ENCODE data around the gene PMS1. TPM values are rescaled to one million over a fixed set of nuclear protein-coding genes. Genes with fewer than 3 reads are reported as not detected.
A peak's percentile ranks its signal among the peaks of the same experiment; 100 is the strongest.

The PMS1 gene
- total and polyA plus RNA-seq, 2 donors (not counting 1 experiment from before 2014, with no cell fraction given): 14.9 to 44.2 TPM

DNA sequence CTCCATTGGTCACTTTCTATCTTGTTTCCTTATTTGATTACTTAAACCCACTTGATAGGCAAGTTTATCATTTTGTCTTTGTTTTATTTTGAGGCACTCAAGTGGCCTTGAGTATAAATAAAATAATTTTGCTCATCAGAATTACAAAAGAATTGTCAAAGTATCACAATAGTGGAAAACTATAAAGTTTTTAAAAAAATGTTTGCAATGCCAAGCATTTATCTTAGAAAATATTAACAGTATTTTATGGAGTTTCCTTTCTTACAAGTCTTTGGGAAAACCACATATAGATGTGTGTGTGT lies 14.7 kb downstream of the PMS1 start:
- Histone ChIP-seq H3K36me3 (replicated peaks in 1 of 2; ENCODE audit: control extremely low read depth in 1 of 2, control insufficient read depth in 1 of 2, extremely low read depth in 1 of 2, insufficient read depth in 2 of 2, low read length in 1 of 2) (peaks cover 0 to 29% of the 10 kb centered on the region in 2 experiments), H3K9me3 (ENCODE audit: control extremely low read depth in 1 of 3, control insufficient read depth in 2 of 3, insufficient read depth in 1 of 3, low read length in 2 of 3) (no peaks in the 10 kb centered on the region), H3K4me1 (ENCODE audit: control insufficient read depth in 2 of 2, insufficient read depth in 2 of 2, low read length in 2 of 2) (no peaks in the 10 kb centered on the region), H4K20me1 (ENCODE audit: control insufficient read depth, insufficient read depth, low read length, poor library complexity, severe bottlenecking) (no peaks in the 10 kb centered on the region), H2AFZ (ENCODE audit: insufficient read depth, low read depth, low read length, poor library complexity, severe bottlenecking) (no peak overlapping the region), H3K4me2 (replicated peaks; ENCODE audit: low read depth, low read length, poor library complexity, severe bottlenecking) (no peak overlapping the region), H3K27ac (ENCODE audit: low read length in 2 of 2) (no peak overlapping the region), H3K79me2 (ENCODE audit: control insufficient read depth, insufficient read depth, low read length) (no peaks in the 10 kb centered on the region), H3K9ac (ENCODE audit: low read length) (no peak overlapping the region), H3K27me3 (replicated peaks in 1 of 4; ENCODE audit: control extremely low read depth in 1 of 4, control insufficient read depth in 3 of 4, insufficient read depth in 4 of 4, low read length in 3 of 4) (no peaks in the 10 kb centered on the region), H3K4me3 (ENCODE audit: control extremely low read depth in 1 of 5, extremely low read depth in 1 of 5, insufficient read depth in 1 of 5, low read depth in 2 of 5, low read length in 4 of 5) (no peak overlapping the region)
- intact Hi-C loops (cut with micrococcal nuclease): loop anchor here (2.0 to 10.0 kb wide), 2 partner anchors 54 to 272 kb away; no protein-coding TSS in a partner anchor
- Mint-ChIP-seq H3K4me1 (peaks cover 6% of the 10 kb centered on the region), H3K27ac (no peak overlapping the region), H3K27me3 (no peaks in the 10 kb centered on the region), H3K4me3 (no peak overlapping the region), H3K9me3 (ENCODE audit: insufficient read depth) (no peaks in the 10 kb centered on the region)
- POLR2A ChIA-PET: interaction anchor here (0.6 kb wide), 1 partner anchor 9 kb away, joined by 4 read pairs; no protein-coding TSS in a partner anchor
- no peak for TF ChIP-seq EZH2 (IDR thresholded peaks at IDR 0.05; ENCODE audit: borderline replicate concordance, insufficient read depth, low read depth, low read length, poor library complexity, severe bottlenecking)
- TF ChIP-seq CTCF (IDR thresholded peaks at IDR 0.05): peak; percentile 1
- DNase-seq (no peak), ATAC-seq (ENCODE audit: low read depth) (no peak)
- CTCF ChIA-PET: interaction anchor here (0.9 to 2.0 kb wide), 11 partner anchors 10 to 322 kb away, joined by 3 to 9 read pairs (median 4); partner anchors contain the start of gene OSGEPL1

DNA sequence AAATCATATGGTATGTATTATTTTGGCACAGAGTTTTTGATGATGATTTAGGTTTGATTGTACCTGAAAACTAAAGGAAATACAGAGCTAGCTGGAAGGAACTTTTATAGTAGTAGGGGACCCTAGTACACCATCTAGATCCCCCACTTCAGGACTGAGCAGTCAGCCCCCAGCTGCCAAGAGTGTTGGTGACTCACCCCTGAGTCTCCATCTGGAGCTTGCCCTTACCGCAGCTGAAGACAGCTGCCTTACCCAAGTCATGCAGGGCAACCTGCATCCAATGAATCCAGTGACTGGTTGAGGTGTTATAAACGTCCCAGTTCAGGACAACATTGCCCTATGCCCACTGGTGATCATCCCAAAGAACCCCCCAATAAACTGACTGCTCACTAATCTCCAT lies 15.3 kb downstream of the PMS1 start:
- POLR2A ChIA-PET: no interaction called here
- ATAC-seq (ENCODE audit: low read depth) (no peak), DNase-seq (no peak)
- Mint-ChIP-seq H3K27me3 (no peaks in the 10 kb centered on the region), H3K9me3 (ENCODE audit: insufficient read depth) (no peaks in the 10 kb centered on the region), H3K4me3 (no peak overlapping the region), H3K4me1 (peaks cover 6% of the 10 kb centered on the region), H3K27ac (no peak overlapping the region)
- Histone ChIP-seq H3K9ac (ENCODE audit: low read length) (no peak overlapping the region), H3K79me2 (ENCODE audit: control insufficient read depth, insufficient read depth, low read length) (no peaks in the 10 kb centered on the region), H2AFZ (ENCODE audit: insufficient read depth, low read depth, low read length, poor library complexity, severe bottlenecking) (no peak overlapping the region), H3K27ac (ENCODE audit: low read length in 2 of 2) (no peak overlapping the region), H3K36me3 (replicated peaks in 1 of 2; ENCODE audit: control extremely low read depth in 1 of 2, control insufficient read depth in 1 of 2, extremely low read depth in 1 of 2, insufficient read depth in 2 of 2, low read length in 1 of 2) (peaks cover 0 to 32% of the 10 kb centered on the region in 2 experiments), H4K20me1 (ENCODE audit: control insufficient read depth, insufficient read depth, low read length, poor library complexity, severe bottlenecking) (no peaks in the 10 kb centered on the region), H3K9me3 (ENCODE audit: control extremely low read depth in 1 of 3, control insufficient read depth in 2 of 3, insufficient read depth in 1 of 3, low read length in 2 of 3) (no peaks in the 10 kb centered on the region), H3K4me1 (ENCODE audit: control insufficient read depth in 2 of 2, insufficient read depth in 2 of 2, low read length in 2 of 2) (no peaks in the 10 kb centered on the region), H3K27me3 (replicated peaks in 1 of 4; ENCODE audit: control extremely low read depth in 1 of 4, control insufficient read depth in 3 of 4, insufficient read depth in 4 of 4, low read length in 3 of 4) (no peaks in the 10 kb centered on the region), H3K4me2 (replicated peaks; ENCODE audit: low read depth, low read length, poor library complexity, severe bottlenecking) (no peak overlapping the region), H3K4me3 (ENCODE audit: control extremely low read depth in 1 of 5, extremely low read depth in 1 of 5, insufficient read depth in 1 of 5, low read depth in 2 of 5, low read length in 4 of 5) (no peak overlapping the region)
- TF ChIP-seq EZH2 (IDR thresholded peaks at IDR 0.05; ENCODE audit: borderline replicate concordance, insufficient read depth, low read depth, low read length, poor library complexity, severe bottlenecking): no peak
- no peak for TF ChIP-seq CTCF (IDR thresholded peaks at IDR 0.05)
- intact Hi-C loops (cut with micrococcal nuclease): loop anchor here (2.0 to 10.0 kb wide), 2 partner anchors 55 to 271 kb away; no protein-coding TSS in a partner anchor
- 94% methylated on average over 2 of the region's 2 CpGs for WGBS (ENCODE audit: insufficient coverage)
- CTCF ChIA-PET: interaction anchor here (1.4 to 1.6 kb wide), 2 partner anchors 37 to 271 kb away, joined by 5 to 8 read pairs; partner anchors contain the start of gene OSGEPL1
